Testis (tissue), 3 donors: ENCODE data around the gene ARSA. TPM values are rescaled to one million over a fixed set of nuclear protein-coding genes. Genes with fewer than 3 reads are reported as not detected.

Source experiments
- DNase-seq: peaks from one replicate; pipeline ENCODE4 v3.0.0-alpha.2; 2019
- H3K27ac ChIP-seq, 2 donors: fragments of 200-600 bp; sonication (generic); one replicate each; pipeline ENCODE4 v1.5.1; 2019
- H3K27me3 ChIP-seq: fragments of 200-600 bp; sonication (generic); one replicate; pipeline ENCODE4 v1.5.1; 2019
- H3K36me3 ChIP-seq: fragments of 200-600 bp; sonication (generic); one replicate; pipeline ENCODE4 v1.5.1; 2017; ENCODE audit warnings: low read depth; ENCODE audit errors: missing control alignments
- H3K4me1 ChIP-seq: fragments of 200-600 bp; sonication (generic); one replicate; pipeline ENCODE4 v1.5.1; 2019
- H3K4me3 ChIP-seq, 2 donors: fragments of 200-600 bp; sonication (generic); one replicate each; pipeline ENCODE4 v1.5.1; 2017 to 2019
- H3K9me3 ChIP-seq: fragments of 200-600 bp; sonication (generic); one replicate; pipeline ENCODE4 v1.5.1; 2017
- CTCF ChIP-seq, 3 experiments: fragments of 450-650 bp in 2 of 3; fragments of 200-600 bp in 1 of 3; sonication (generic) in 1 of 3; IDR thresholded peaks; one replicate each; pipeline ENCODE4 v1.5.1; 2016 to 2019; ENCODE audit warnings: antibody characterized with exemption in 3 of 3, mild to moderate bottlenecking in 2 of 3, moderate library complexity in 1 of 3
- POLR2A ChIP-seq: fragments of 450-650 bp; IDR thresholded peaks from one replicate; pipeline ENCODE4 v1.6.1; 2017; ENCODE audit warnings: antibody characterized with exemption, mild to moderate bottlenecking, moderate library complexity
- WGBS, 2 donors: methylation state at CpG; one replicate each; pipeline ENCODE4 v1.1.5; 2018; 5-methylcytosine and 5-hydroxymethylcytosine counted together
- intact Hi-C: fragments of 100-400 bp; cut with DNase I; formaldehyde crosslinking; loops from one replicate; pipeline ENCODE4 v1.15.1; 2023; ENCODE audit warnings: low total_unique reads
- polyA plus RNA-seq: library from polyadenylated mRNA; stranded (reverse); fragments of 350-450 nt; fragmentation: Illumina TruSeq; extraction: RNeasy Lipid Tissue Mini Kit (QIAGEN cat#74804); gene quantifications from one replicate; pipeline ENCODE4 v1.2.3, GENCODE V29; 2014; ENCODE audit warnings: low read depth, low replicate concordance; ENCODE audit not compliant: insufficient read depth
- small RNA-seq, 2 donors: library from RNA; depleted of rRNA; stranded (forward); fragments of <200 nt; gene quantifications; one replicate each; pipeline ENCODE3, GENCODE V24; 2016
- total RNA-seq, 2 donors: library from RNA; depleted of rRNA; stranded (reverse); fragments of >200 nt; gene quantifications; one replicate each; pipeline ENCODE4 v1.2.3, GENCODE V29; 2016

ARSA gene
- total and polyA plus RNA-seq, 3 donors from 2014 or later: 60.9 to 95.9 (median 73.5) TPM

DNA sequence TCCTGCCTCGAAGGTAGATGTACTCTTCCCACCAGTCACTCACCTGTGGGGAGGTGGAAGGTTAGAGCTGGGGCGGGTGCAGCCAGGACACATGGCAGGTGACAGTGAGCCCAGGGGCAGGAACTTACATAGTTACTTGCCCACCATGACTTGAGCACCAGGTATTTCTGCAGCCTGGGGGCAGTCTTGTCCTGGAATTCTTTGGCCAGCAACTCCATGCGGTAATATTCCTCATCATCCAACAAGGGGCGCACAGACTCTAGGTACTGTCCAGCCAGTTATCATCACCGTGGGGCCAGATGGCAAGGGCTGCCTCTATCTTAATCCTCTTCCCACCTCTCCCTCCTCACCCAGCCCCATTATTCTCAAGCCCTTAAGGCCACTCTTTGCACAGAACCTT lies 51.9 kb downstream of the ARSA start:
- Histone ChIP-seq H3K36me3 (no peaks in the 10 kb centered on the region), H3K4me3 (no peak overlapping the region), H3K27ac (no peak overlapping the region), H3K27me3 (no peaks in the 10 kb centered on the region), H3K9me3 (no peaks in the 10 kb centered on the region), H3K4me1 (peaks cover 9% of the 10 kb centered on the region)
- 70 to 80% methylated on average over 4 to 5 of the region's 5 CpGs for WGBS, 2 donors
- DNase-seq: no peak
- intact Hi-C loops: no loop called here
- TF ChIP-seq POLR2A (no peak), CTCF (IDR thresholded peaks at IDR 0.05) (no peak)

GRCh38 chr22:50575426-50575941 lies 52.5 kb downstream of the ARSA start:
- WGBS, 2 donors: 92 to 93% methylated on average over 8 of the region's 8 CpGs
- Histone ChIP-seq H3K4me1 (peaks cover 9% of the 10 kb centered on the region), H3K4me3 (no peak overlapping the region), H3K27ac (no peak overlapping the region), H3K36me3 (no peaks in the 10 kb centered on the region), H3K27me3 (no peaks in the 10 kb centered on the region), H3K9me3 (no peaks in the 10 kb centered on the region)
- TF ChIP-seq POLR2A (no peak), CTCF (IDR thresholded peaks at IDR 0.05) (no peak)
- intact Hi-C loops: no loop called here
- no peak for DNase-seq

Small RNA genes within 50 kb of the gene (small RNA-seq; reads per million reads assigned to genes)
- gene RF00019: 0 reads per million in 2 donors

Other genes starting within 250 kb of the ARSA start
- 100 to 1,000 TPM; 201 to 208 TPM for gene SBF1, start 153.1 kb downstream of the ARSA start, total RNA-seq
- gene SBF1, start 153.1 kb downstream of the ARSA start, polyA plus RNA-seq: 239 TPM
- 1 to 10 TPM; 1.0 to 1.9 TPM for gene ADM2, start 146.6 kb downstream of the ARSA start, total RNA-seq
- gene ADM2, start 146.6 kb downstream of the ARSA start, polyA plus RNA-seq: 0.99 TPM
- under 1 TPM; 0.24 to 0.25 TPM for gene MIOX, start 141.3 kb downstream of the ARSA start, total RNA-seq
- not detected for gene MIOX, start 141.3 kb downstream of the ARSA start, polyA plus RNA-seq
- gene LMF2, start 120.5 kb downstream of the ARSA start, total RNA-seq: 100 to 1,000 TPM in 1 of 2 donors, 10 to 100 TPM in 1; 95.4 to 109 TPM
- gene LMF2, start 120.5 kb downstream of the ARSA start, polyA plus RNA-seq: 59.7 TPM
- 10 to 100 TPM; 88.5 to 89.2 TPM for gene NCAPH2, start 119.9 kb downstream of the ARSA start, total RNA-seq
- gene NCAPH2, start 119.9 kb downstream of the ARSA start, polyA plus RNA-seq: 67.4 TPM
- gene SCO2, start 102.6 kb downstream of the ARSA start, total RNA-seq: 1 to 10 TPM; 4.1 to 4.8 TPM
- gene SCO2, start 102.6 kb downstream of the ARSA start, polyA plus RNA-seq: 1.8 TPM
- gene TYMP, start 98.1 kb downstream of the ARSA start, total RNA-seq: 10 to 100 TPM; 12.5 to 15.4 TPM
- gene TYMP, start 98.1 kb downstream of the ARSA start, polyA plus RNA-seq: 25.9 TPM
- gene KLHDC7B, start 82.3 kb downstream of the ARSA start, total RNA-seq: under 1 TPM; 0.24 to 0.93 TPM
- 0.51 TPM for gene KLHDC7B, start 82.3 kb downstream of the ARSA start, polyA plus RNA-seq
- gene SYCE3, start 65.2 kb downstream of the ARSA start, total RNA-seq: 10 to 100 TPM; 40.4 to 71.9 TPM
- gene SYCE3, start 65.2 kb downstream of the ARSA start, polyA plus RNA-seq: 183 TPM
- gene CPT1B, start 49.7 kb downstream of the ARSA start, total RNA-seq: 100 to 1,000 TPM; 103 to 123 TPM
- gene CPT1B, start 49.7 kb downstream of the ARSA start, polyA plus RNA-seq: 224 TPM
- 10 to 100 TPM; 89.6 to 98.9 TPM for gene CHKB, start 45.3 kb downstream of the ARSA start, total RNA-seq
- 88.4 TPM for gene CHKB, start 45.3 kb downstream of the ARSA start, polyA plus RNA-seq
- 10 to 100 TPM; 34.9 to 36.9 TPM for gene MAPK8IP2, start 27.4 kb downstream of the ARSA start, total RNA-seq
- gene MAPK8IP2, start 27.4 kb downstream of the ARSA start, polyA plus RNA-seq: 12.7 TPM
- gene SHANK3, start 44.7 kb upstream of the ARSA start, total RNA-seq: 10 to 100 TPM; 11.4 to 16.0 TPM
- gene SHANK3, start 44.7 kb upstream of the ARSA start, polyA plus RNA-seq: 6.3 TPM
- 10 to 100 TPM; 49.5 to 88.7 TPM for gene ACR, start 110.1 kb upstream of the ARSA start, total RNA-seq
- 181 TPM for gene ACR, start 110.1 kb upstream of the ARSA start, polyA plus RNA-seq
- gene RABL2B, start 155.5 kb upstream of the ARSA start, total RNA-seq: 10 to 100 TPM; 39.6 to 49.8 TPM
- 51.6 TPM for gene RABL2B, start 155.5 kb upstream of the ARSA start, polyA plus RNA-seq